NCI-H2029 (cell line): ENCODE measurements around the gene SLC22A16.
"Not testable (repeated sequence)": the region's sequence is repeated elsewhere in the genome, so short reads cannot be mapped to it uniquely, and the experiment has no call there.

Experiments used
- DNase-seq: peaks from one replicate; lab custom pipeline; 2025; lab: John Stamatoyannopoulos, UW

SLC22A16 gene

DNA sequence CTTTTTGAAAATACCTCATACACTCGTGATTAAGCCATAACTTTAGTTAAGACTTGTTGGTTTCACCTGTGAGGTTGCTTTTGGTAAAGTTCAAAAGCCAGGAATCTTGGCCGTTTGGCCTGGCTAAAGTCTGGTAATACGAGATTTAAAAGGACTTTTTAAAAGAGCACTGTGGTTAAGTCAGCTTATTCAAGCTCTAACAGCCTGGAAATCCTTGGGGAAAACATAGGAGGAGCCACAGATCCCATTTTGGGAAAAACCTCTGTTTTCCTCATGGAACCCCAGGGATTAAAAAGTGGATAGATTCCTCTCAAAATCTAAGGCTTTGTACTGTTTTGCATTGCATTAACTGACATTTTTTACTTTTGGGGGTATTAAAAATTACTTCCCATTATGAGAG is 13.7 kb upstream of the SLC22A16 start:
- no peak for DNase-seq

DNA sequence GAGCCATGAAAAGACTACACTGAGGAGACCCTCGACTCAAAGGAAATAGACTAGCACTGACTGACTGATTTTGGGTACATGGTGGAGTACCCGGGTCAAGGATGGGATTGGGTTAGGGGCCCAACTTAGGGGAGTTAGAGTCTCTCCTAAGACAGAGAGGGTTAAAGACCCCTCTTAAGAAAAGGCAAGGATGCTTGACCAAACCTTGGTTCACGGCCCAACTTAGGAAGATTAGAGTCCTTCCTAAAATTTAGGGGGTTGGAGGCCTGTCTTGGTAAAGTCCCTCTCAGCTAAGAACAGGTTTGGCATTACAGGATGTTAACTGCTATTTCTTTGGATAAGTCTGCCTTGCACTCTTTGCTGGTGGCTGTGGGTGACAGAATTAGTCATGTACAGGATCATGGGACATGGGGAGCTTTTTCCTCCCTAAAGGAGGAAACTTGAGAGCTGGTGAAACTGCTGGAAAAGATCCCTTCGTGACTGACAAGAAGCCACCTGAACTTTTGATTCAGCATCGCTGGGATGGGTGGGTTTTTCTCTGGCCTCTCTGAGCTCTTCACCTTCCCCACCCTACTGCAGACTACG is 12.3 kb upstream of the SLC22A16 start:
- no peak for DNase-seq

DNA sequence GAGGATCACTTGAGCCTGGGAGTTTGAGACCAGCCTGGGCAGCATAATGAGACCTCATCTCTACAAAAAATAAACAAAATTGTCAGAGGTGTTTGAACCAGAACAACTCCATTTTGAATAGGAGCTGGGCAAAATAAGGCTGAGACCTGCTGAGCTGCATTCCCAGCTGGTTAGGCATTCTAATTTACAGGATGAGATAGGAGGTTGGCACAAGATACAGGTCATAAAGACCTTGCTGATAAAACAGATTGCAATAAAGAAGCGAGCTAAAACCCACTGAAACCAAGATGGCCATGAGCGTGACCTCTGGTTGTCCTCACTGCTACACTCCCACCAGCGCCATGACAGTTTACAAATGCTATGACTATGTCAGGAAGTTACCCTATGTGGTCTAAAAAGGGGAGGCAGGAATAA is 11.6 kb upstream of the SLC22A16 start:
- not testable (repeated sequence) for DNase-seq

DNA sequence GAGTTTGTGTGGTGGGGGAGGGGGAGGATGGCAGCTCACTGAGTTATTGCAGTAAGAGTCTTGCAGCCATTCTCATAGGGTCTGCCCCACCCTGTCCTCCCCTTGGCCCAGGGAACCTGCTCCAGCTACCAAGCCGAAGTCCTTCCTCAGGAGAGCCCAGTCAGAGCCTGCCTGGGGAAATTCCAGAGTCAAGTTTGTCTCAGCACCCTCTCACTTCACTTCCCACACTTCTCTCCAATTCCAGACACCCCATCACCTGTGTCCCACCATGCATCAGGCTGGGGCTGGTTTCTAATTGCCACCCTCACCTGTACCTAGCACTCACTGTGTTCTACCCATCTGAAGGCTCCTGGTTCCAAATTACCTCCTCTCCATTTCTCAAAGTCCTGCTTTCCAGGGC is 10.3 kb upstream of the SLC22A16 start:
- no peak for DNase-seq

DNA sequence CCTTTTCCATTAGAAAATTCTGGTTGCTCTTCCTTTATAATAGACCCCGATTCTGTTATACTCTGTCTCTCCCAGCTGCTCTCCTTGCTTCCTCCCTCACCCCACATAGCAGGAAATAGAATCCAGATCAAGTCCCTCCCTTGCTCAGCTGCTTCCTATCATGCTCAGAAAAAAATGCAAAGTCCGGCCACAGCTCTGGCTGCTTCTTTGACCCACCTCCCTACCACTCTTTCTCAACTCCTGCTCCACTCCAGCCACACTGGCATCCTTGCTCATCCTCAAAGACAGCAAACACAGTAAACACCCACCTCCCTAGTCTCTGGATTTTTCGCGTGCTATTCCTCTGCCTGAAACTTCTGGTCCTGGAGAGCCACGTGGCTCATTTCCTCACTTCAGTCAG is 9.1 kb upstream of the SLC22A16 start:
- DNase-seq, result no peak

DNA sequence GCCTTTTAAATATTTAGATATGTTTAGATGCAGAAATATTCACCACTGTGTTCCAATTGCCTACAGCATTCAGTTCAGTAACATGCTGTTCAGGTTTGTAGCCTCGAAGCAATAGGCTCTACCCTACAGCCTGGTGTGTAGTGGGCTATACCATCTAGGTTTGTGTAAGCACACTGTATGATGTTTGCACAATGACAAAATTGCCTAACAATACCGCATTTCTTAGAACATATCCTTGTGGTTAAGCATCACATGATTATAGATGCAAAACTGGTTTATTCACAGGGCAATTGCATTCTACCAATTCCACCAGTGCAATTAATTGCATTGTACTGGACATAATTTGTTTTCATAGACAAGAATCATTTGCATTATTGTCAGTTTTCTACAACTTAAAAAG is 7.9 kb upstream of the SLC22A16 start:
- no peak for DNase-seq

DNA sequence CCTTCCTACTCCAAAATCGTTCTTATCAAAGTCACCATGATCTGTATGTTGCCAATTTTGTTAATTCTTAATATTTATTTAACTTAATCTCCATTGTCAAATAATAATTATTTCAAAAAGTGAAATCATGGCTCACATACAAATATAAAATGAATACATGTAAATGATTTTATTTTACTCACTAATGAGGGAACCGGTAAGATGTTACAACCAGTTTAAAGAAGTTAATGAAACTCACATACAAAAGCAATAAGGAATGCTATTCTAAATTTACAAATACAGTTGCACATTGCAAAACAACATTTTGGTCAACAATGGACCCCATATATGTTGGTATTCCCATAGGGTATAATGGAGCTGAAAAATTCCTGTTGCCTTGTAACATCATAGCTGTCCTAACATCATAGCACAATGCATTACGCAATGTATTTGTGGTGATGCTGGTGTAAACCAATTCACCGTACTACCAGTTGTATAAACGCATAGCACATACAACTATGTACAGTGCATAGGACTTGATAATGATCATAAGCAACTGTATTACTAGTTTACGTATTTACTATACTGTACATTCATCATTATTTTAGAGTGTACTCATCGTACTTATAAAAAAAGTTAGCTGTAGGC is 6.5 kb upstream of the SLC22A16 start:
- DNase-seq, result no peak

DNA sequence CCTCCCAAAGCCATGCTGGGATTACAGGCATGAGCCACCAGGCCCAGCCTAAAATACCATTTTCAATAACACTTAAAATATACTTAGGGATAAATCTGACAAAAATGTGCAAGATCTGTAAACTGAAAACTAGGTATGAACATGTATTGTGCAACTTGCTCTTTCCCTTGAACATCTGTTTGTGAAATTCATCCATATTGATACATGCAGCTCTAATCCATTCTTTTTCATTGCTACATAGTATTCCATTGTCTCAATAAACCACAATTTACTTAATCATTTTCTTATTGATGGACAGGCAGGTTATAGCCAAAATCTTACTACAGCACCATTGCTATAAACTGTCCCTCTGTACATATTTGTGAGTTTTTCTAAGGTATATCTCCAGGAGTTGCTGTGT is 4.7 kb upstream of the SLC22A16 start:
- no peak for DNase-seq

DNA sequence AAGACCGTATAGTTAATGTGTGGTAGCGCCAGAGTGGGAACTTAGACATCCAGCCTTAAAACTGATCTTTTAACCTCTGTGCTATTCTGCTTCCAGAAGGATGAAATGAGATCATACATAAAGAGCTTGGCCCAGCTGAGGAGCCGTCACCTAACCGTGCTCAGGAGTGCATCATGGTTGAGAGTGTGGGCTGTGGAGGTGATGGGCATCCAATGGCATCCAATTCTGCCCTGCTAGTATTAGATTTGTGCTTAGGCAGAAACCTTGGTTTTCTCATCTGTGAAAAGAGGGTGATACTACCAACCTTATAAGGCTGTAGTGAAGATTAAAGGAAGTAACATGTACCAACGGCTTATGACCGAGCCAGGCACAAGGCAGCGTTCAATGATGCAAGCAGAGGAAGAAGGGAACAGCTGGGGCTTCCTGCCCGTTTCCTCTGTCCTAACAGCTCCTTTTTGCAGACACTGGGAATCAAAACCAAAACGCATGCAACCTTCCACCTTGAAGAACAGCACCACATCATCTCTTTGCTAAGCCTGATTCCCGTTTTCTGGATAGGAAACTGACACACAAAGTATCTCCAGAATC is 1.3 kb downstream of the SLC22A16 start:
- DNase-seq, result no peak

DNA sequence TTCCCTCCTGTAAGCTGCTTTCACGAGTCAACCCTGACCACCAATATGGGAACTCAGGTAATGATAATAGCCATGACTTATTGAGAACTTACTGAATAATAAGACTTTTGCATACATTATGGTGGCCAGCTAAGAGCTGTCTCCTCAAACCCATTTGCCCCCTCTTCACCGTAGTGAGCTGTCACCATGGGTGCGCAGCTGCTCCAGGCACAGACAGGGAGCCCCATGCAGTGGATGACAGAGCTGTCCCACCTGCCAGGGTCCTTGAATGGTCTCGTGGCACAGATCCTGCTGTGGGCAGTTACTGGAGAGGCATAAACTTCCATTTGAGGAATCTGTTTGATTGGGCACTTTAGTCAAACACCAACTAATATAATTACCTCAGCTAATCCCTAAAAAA is 1.9 kb downstream of the SLC22A16 start:
- no peak for DNase-seq

DNA sequence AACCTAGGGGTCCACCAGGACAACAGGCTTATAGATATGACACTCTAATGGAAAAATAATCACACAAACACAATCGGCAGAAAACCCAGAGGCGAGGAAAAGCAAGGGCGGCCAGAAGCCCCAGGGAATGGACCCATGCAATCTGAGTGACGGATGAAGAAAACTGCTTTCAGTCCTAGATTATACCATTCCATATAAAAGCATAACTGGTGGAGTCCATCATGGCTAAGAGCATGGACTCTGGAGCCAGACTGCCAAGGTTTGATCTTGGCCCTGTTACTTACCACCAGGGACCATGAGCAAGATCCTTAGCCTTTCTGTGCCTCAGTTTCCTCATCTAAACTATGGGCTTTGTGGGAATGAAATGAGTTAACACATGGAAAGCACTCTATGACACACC is 3.7 kb downstream of the SLC22A16 start:
- no peak for DNase-seq

DNA sequence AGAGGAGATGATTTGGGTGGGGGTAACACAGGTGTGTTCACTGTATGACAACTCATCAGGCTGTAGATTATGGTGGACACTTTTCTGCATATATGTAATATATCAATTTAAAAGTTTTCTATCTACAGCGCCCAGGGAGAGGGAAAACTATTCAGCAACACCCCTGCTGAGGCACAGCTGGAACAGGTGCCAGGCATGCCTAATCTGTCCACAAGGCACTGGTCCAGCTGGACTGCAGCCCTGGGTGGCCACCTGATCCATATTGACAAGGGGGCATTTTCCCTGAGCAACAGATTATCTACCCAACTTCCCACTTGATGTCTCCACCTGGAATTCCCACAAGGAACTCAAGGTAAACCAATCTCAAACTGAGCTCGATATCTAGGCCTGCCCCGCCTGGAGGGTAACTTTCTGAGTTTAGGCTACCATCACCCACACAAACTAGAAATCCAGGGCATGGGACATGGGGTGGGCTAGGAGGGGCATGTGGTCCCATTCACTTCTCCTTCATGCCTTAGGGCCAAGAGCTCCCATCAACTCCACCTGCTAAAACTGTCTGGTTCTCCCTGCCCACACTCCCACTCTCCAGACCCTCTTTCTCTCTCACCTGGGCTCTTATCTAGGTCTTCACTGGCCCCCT is 4.6 kb downstream of the SLC22A16 start:
- peak; percentile 55 for DNase-seq

DNA sequence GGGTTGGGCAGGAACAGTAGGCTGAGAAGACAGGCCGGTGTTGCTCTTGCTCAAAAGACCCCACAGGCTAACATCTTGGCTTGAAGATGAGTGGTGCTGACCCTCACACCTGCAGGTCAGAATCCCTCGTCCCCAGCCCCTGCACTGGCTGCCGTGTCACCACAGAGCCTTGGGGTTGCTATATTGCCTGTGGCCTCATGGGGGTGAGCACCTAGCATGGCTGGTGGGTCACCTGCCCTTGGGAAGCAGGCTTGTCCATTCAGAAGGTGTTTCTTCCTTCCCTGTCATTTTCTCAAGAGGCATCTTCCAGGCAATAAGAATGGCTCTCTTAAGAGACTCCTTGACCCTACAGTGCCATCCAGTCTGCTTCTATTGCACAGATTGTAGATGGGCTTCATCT is 7.7 kb downstream of the SLC22A16 start:
- DNase-seq, result no peak

DNA sequence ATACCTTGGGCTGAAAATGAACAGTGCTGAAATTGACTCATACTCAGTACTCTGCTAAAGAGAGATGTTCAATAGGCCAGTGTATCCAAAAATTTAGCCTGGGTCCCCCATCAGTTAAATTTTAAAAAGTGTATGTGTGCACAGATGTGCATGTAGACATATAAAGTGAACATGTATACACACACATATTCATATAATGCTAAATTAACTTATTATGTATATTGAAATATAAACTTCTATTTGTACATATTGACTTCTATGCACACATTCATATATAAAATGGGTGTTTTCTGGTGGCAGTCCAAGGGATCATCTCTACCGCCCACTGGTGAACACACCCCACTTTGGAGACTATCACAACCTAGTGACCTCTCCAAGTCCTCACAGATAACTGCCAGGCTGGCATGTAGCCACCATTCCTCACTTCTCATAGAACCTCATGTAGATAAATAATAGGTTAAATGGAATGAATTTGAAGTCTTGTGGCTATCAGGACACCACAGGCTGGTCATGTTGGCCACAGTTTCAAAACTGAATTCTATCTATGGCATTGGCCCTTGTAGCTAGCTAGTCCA is 8.8 kb downstream of the SLC22A16 start:
- DNase-seq, result no peak

DNA sequence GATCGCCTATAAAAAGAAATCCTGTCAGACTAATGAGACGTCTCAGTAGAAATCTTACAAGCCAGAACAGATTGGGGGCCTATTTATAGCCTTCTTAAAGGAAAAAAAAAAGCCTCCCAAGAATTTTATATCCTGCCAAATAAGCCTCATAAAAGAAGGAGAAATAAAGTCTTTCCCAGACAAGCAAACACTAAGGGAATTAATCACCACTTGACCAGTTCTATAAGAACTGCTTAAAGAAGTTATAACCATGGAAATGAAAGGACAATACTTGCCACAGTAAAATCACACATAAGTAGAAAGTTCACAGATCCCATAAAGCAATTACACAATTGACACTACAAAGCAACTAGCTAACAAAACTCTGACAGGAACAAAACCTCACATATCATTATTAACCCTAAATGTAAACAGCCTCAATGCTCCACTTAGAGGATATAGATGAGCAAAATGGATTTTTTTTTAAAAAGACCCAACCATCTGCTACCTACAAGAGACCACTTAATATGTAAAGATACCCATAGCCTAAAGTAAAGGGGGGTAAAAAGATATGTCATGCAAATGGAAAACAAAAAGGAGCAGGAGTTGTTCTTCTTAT is 13.4 kb downstream of the SLC22A16 start:
- no peak for DNase-seq

DNA sequence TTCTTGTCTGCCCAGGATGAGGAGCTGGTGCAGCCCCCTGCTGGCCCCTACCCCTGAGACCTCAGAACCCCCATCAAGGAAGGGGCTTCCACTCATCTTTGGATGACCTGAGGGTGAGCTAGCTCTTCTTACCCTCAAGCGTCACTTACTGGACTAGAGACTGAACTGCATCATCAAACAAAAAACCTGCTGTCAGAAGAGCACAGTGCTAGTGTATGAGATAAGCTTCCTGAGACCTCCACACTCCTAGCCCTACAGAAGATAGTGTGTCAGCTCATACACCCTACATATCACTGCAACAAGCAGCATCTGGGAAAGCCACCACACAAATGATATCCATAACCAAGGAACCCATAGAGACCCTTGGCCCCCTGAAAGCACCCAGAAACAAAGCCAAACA is 15.0 kb downstream of the SLC22A16 start:
- DNase-seq, result no peak

DNA sequence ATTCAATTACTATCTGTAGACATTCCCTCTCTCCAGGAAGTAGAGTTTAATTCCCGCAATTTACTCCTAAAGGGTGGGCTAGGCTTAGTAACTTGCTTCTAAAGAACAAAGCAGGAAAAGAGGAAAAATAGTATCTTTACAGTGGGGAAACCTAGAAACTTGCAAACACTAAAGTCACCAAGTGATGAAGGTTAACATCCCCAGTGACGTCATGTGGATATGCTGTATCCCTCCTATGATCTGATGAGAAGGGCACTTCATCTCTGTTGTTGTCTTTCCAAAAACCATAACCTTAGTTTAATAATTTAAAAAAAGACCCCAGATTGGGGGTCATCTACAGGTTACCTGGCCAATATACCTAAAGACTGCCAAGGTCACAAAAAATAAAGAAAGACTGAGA is 17.3 kb downstream of the SLC22A16 start:
- no peak for DNase-seq

DNA sequence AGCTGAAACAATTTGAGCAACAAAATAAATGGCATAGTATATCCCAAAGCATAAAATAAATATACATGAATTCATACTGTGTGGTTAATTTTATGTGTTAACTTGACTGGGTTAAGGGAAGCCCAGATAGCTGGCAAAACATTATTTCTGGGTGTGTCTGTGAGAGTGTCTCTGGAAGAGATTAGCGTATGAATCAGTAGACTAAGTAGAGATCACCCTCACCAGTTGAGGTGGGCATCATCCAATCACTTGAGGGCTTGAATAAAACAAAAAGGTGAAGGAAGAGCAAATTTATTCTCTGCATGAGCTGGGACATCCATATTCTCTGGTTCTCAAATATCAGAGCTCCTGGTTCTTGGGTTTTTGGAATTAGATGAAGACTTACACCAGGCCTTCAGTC is 17.9 kb downstream of the SLC22A16 start:
- no peak for DNase-seq

DNA sequence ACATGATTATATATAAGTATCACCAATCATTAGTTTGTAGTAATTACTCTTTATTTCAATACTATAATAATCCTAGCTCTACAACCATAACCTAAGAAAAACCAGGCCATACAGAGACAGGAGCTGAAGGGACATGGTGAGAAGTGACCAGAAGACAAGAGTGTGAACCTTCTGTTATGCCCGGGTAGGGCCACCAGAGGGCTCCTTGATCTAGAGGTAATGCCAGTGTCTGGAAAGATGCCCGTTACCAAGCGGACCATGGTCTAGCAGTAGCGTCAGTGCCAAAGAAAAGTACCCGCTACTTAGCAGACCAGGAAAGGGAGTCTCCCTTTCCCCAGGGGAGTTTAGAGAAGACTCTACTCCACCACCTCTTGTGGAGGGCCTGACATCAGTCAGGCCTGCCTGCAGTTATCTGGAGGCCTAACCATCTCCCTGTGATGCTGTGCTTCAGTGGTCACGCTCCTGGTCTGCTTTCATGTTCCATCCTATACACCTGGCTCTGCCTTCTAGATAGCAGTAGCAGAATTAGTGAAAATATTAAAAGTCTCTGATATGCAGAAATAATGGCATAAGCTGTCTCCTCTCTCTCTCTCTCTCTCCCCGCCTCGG is 18.7 kb downstream of the SLC22A16 start:
- DNase-seq, result peak; percentile 73

DNA sequence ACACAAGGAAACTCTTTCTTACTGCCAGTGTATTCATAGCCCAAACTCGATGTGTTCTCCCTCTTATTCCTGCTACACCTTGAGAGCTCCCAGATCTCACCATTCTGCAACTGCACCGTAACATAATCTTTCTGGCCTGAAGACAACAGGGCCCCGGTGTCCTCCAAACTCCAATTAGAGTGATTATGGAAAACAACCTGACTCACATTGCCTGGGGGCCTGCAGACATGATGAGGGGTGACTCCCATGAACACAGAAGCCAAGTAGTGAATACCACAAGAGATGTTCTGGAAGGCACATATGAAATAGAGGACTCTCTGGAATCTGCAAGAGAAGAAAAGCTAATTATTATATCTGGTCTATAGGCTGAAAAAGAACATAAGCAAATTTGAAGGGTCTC is 19.7 kb downstream of the SLC22A16 start:
- DNase-seq, result no peak

DNA sequence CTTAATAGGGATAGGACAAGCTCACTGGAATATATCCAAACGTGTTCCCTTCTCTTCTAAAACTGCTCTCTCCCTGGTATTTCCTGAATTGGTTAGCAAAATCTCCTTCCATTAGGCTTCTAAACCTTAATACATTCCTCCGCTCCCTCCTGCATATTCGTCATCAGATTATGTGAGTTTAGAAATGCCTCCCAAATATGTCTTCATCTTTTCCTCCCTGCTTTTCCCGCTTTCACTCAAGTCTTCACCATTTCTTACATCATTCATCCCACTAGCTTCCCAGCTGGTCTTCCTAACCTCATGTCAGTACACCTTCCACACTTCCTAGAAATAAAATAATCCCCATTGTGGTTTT is 26.9 kb downstream of the SLC22A16 start:
- DNase-seq, result no peak

DNA sequence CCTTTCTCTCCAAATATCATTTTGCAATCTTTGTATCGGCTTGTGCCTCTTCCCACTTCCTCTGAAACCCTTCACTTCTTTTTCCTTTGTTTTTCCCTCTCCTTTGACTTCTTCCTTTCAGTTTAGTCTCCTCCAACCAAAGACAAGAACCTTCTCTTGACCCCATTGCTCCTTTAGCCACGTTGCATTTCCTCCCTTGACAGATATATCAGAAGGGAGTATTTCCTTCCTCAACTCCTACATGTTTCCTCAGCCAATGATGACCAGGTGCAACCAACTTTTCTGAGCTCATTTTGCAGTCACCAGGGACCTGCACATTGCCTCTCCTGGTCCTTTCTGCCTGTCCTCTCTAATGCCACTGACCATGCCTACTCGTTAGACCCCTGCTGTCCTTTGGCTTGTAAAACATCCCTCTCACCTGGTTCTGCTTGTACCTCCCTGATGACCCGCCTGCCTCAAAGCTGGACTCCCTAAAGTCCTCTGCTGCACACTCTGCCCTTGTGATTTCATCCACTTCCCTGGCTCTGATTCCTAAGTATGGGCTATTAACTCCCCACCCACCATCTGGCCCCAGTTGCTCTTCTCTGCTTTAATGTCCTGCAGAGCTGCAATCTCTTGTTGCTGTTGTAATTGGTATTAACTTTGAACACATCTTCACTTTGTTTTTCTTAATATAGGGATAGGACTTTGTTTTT is 27.4 kb downstream of the SLC22A16 start:
- DNase-seq, result no peak
